ENCODE results near the gene RIPOR3. TPM values are rescaled to one million over a fixed set of nuclear protein-coding genes. Genes with fewer than 3 reads are reported as not detected.
A peak's percentile ranks its signal among the peaks of the same experiment; 100 is the strongest.

The RIPOR3 gene
- polyA plus RNA-seq, 1 donor, result 9.3 TPM

DNA sequence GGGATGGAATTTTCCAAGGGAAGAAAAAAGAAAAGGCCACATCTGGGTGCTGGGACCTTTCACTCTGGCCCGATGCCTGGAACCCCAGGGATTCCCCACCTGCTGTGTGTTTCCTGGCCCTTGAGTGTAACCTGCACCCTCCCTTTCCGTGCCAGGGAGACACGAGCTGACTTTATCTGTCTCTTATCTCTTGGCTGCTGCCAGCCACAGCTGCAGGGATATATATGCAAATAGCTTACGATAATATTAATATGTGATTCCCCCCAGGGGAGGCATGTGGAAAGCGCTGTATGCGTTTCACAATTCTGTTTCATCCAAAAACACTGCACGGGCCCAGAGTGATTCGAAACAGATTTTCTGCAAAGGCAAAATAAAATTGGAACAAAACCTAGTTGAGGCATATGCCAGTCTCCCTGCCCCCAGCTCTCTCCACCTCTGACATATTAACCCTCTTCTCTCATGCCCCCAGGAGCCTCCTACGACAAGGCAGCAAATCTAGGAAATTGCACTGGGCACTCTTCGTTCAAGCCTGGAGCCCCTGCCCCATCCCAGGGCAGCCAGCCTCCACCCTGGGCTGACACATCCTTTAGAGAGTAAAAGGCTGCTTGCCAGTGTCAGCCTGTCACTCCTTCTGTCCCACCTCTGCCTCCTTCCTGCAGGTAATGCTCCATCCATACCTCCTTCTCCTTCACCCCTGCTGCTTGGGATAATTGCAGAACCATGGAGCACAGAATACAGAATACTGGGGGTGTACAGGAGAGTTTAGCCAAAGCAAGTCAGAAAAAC is 1.3 kb downstream of the RIPOR3 start:
- peaks cover 25% of the 10 kb centered on the region for H3K27me3 ChIP-seq (ENCODE audit: control insufficient read depth, insufficient read depth, low read length)
- H3K4me1 ChIP-seq (ENCODE audit: control insufficient read depth, insufficient read depth, low read length), result peaks cover 22% of the 10 kb centered on the region
- no peak for DNase-seq
- no peaks in the 10 kb centered on the region for H3K9me3 ChIP-seq (ENCODE audit: control insufficient read depth, low read depth, low read length)
- peak overlapping the region; percentile 52 for H3K4me3 ChIP-seq (ENCODE audit: low read length)
- WGBS (ENCODE audit: insufficient coverage, low lambda C conversion rate), result no CpG with 5 or more reads among the region's 10 CpGs
- H3K27ac ChIP-seq (ENCODE audit: low read length), result peak overlapping the region; percentile 53
- no peaks in the 10 kb centered on the region for H3K36me3 ChIP-seq (ENCODE audit: control insufficient read depth, insufficient read depth, low read length)

DNA sequence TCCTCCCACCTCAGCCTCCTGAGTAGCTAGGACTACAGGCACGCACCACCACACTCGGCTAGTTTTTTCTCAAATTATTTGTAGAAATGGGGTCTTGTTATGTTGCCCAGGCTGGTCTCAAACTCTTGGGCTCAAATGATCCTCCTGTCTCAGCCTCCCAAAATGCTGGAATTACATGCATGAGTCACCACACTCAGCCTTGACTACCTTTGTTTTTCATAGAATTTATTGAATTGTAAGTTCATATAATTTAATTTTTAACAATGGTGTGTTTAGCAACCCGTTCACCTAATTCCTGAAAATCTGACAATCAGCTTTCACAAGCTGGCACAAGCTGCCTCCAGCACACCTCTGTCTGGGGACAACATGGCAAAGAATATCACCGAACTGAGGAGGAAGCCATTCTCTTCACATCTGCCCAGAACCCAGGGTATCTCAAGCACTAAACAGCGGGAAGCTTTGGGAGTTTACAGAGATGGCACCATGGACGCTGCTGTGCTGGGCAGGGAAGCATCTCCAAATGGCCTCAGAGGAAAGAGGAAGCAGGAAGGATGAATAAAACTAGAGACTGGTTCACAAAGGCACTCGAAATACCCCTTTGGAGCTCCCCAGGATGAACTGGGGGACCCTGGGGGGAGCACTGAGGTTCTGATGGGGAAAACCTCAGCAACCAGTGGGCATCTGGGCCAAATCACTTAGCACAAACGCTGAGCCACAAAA is 2.9 kb downstream of the RIPOR3 start:
- 86% methylated on average over 1 of the region's 8 CpGs for WGBS (ENCODE audit: insufficient coverage, low lambda C conversion rate)
- H3K27ac ChIP-seq (ENCODE audit: low read length), result no peak overlapping the region
- H3K9me3 ChIP-seq (ENCODE audit: control insufficient read depth, low read depth, low read length), result no peaks in the 10 kb centered on the region
- peaks cover 22% of the 10 kb centered on the region for H3K4me1 ChIP-seq (ENCODE audit: control insufficient read depth, insufficient read depth, low read length)
- H3K36me3 ChIP-seq (ENCODE audit: control insufficient read depth, insufficient read depth, low read length), result no peaks in the 10 kb centered on the region
- no peak for DNase-seq
- H3K27me3 ChIP-seq (ENCODE audit: control insufficient read depth, insufficient read depth, low read length), result peaks cover 25% of the 10 kb centered on the region
- H3K4me3 ChIP-seq (ENCODE audit: low read length), result no peak overlapping the region

GRCh38 chr20:50686821-50687220 is 4.5 kb downstream of the RIPOR3 start:
- H3K27me3 ChIP-seq (ENCODE audit: control insufficient read depth, insufficient read depth, low read length), result peaks cover 19% of the 10 kb centered on the region
- no peak for DNase-seq
- H3K9me3 ChIP-seq (ENCODE audit: control insufficient read depth, low read depth, low read length), result no peaks in the 10 kb centered on the region
- peaks cover 22% of the 10 kb centered on the region for H3K4me1 ChIP-seq (ENCODE audit: control insufficient read depth, insufficient read depth, low read length)
- H3K27ac ChIP-seq (ENCODE audit: low read length), result peak overlapping the region; percentile 9
- H3K4me3 ChIP-seq (ENCODE audit: low read length), result no peak overlapping the region
- WGBS (ENCODE audit: insufficient coverage, low lambda C conversion rate), result 76% methylated on average over 2 of the region's 10 CpGs
- H3K36me3 ChIP-seq (ENCODE audit: control insufficient read depth, insufficient read depth, low read length), result no peaks in the 10 kb centered on the region

- Histone ChIP-seq H3K9me3 (ENCODE audit: control insufficient read depth, low read depth, low read length) (no peaks in the 10 kb centered on the region), H3K27ac (ENCODE audit: low read length) (no peak overlapping the region), H3K36me3 (ENCODE audit: control insufficient read depth, insufficient read depth, low read length) (no peaks in the 10 kb centered on the region), H3K4me1 (ENCODE audit: control insufficient read depth, insufficient read depth, low read length) (peaks cover 17% of the 10 kb centered on the region), H3K4me3 (ENCODE audit: low read length) (no peak overlapping the region), H3K27me3 (ENCODE audit: control insufficient read depth, insufficient read depth, low read length) (no peaks in the 10 kb centered on the region)
- DNase-seq, result no peak
- no CpG with 5 or more reads among the region's 6 CpGs for WGBS (ENCODE audit: insufficient coverage, low lambda C conversion rate)
Measured at GRCh38 chr20:50683570-50683969, 7.8 kb downstream of the RIPOR3 start.

GRCh38 chr20:50682947-50683530 is 8.3 kb downstream of the RIPOR3 start:
- WGBS (ENCODE audit: insufficient coverage, low lambda C conversion rate), result 100% methylated on average over 3 of the region's 8 CpGs
- H3K4me3 ChIP-seq (ENCODE audit: low read length), result no peak overlapping the region
- no peak for DNase-seq
- no peak overlapping the region for H3K27ac ChIP-seq (ENCODE audit: low read length)
- H3K4me1 ChIP-seq (ENCODE audit: control insufficient read depth, insufficient read depth, low read length), result peaks cover 21% of the 10 kb centered on the region
- H3K36me3 ChIP-seq (ENCODE audit: control insufficient read depth, insufficient read depth, low read length), result no peaks in the 10 kb centered on the region
- no peaks in the 10 kb centered on the region for H3K27me3 ChIP-seq (ENCODE audit: control insufficient read depth, insufficient read depth, low read length)
- H3K9me3 ChIP-seq (ENCODE audit: control insufficient read depth, low read depth, low read length), result no peaks in the 10 kb centered on the region

GRCh38 chr20:50682065-50682464 is 9.3 kb downstream of the RIPOR3 start:
- Histone ChIP-seq H3K27me3 (ENCODE audit: control insufficient read depth, insufficient read depth, low read length) (no peaks in the 10 kb centered on the region), H3K4me1 (ENCODE audit: control insufficient read depth, insufficient read depth, low read length) (peaks cover 21% of the 10 kb centered on the region), H3K4me3 (ENCODE audit: low read length) (no peak overlapping the region), H3K27ac (ENCODE audit: low read length) (no peak overlapping the region), H3K36me3 (ENCODE audit: control insufficient read depth, insufficient read depth, low read length) (no peaks in the 10 kb centered on the region), H3K9me3 (ENCODE audit: control insufficient read depth, low read depth, low read length) (no peaks in the 10 kb centered on the region)
- DNase-seq, result no peak
- WGBS (ENCODE audit: insufficient coverage, low lambda C conversion rate), result 86% methylated on average over 1 of the region's 4 CpGs

GRCh38 chr20:50681359-50682064 is 9.8 kb downstream of the RIPOR3 start:
- no peaks in the 10 kb centered on the region for H3K27me3 ChIP-seq (ENCODE audit: control insufficient read depth, insufficient read depth, low read length)
- H3K27ac ChIP-seq (ENCODE audit: low read length), result no peak overlapping the region
- no CpG with 5 or more reads among the region's 12 CpGs for WGBS (ENCODE audit: insufficient coverage, low lambda C conversion rate)
- H3K4me3 ChIP-seq (ENCODE audit: low read length), result no peak overlapping the region
- no peaks in the 10 kb centered on the region for H3K9me3 ChIP-seq (ENCODE audit: control insufficient read depth, low read depth, low read length)
- H3K36me3 ChIP-seq (ENCODE audit: control insufficient read depth, insufficient read depth, low read length), result no peaks in the 10 kb centered on the region
- DNase-seq, result no peak
- H3K4me1 ChIP-seq (ENCODE audit: control insufficient read depth, insufficient read depth, low read length), result peaks cover 21% of the 10 kb centered on the region

DNA sequence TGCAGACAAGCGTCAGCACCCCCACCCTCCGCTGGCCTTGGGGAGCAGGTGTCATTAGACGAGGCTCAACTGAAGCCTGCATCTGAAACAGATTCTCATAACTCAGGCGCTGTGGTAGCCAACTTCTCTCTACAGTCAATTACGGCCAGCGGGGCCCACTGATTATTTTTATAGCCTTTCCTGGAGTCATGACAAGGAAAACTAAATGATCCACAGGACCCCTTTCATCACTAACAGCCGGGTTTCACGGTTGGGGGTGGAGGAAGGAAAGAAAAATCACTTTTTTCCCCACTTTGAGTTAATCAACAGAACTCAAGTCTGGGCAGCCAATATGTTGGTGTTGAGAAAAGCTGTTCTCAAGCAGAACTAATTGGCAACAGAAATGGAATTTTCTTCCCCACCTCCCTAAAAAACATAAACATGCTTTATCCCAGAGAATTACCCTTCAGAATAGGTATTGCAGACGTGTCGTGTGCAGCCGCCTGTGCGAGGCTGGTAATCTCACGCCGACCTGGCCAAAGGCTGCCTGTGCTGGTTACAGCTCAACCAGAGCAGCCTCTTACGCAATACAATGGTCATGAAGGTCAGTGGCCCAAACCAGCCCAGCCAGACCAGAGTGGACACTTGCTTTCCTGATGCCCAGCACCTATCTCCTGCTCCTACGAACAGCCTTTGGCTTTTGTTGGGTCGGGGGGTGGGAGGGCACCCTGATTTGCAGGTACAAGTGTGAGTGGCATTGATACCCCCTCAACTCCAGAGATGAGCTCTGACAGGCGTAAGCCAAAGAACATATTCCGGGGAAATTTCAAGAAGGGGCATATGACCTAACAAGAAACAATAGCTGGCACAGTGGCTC is 11.0 kb downstream of the RIPOR3 start:
- peaks cover 21% of the 10 kb centered on the region for H3K4me1 ChIP-seq (ENCODE audit: control insufficient read depth, insufficient read depth, low read length)
- WGBS (ENCODE audit: insufficient coverage, low lambda C conversion rate), result no CpG with 5 or more reads among the region's 19 CpGs
- peak; percentile 77 to 84 for DNase-seq
- peak overlapping the region; percentile 81 for H3K27ac ChIP-seq (ENCODE audit: low read length)
- no peaks in the 10 kb centered on the region for H3K36me3 ChIP-seq (ENCODE audit: control insufficient read depth, insufficient read depth, low read length)
- no peaks in the 10 kb centered on the region for H3K9me3 ChIP-seq (ENCODE audit: control insufficient read depth, low read depth, low read length)
- no peak overlapping the region for H3K4me3 ChIP-seq (ENCODE audit: low read length)
- H3K27me3 ChIP-seq (ENCODE audit: control insufficient read depth, insufficient read depth, low read length), result no peaks in the 10 kb centered on the region

DNA sequence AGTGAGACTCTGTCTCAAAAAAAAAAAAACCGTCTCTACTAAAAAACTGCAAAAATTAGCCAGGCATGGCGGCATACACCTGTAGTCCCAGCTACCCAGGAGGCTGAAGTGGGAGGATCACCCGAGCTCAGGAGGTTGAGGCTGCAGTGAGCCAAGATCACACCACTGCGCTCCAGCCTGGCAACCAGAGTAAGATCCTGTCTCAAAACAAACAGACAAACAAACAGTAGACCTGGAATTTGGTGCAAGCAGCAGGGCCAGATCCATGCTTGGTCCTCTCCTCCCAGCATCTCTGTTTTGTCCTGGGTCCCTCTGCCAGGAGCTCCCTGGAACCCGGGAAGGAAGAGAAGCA is 11.6 kb downstream of the RIPOR3 start:
- peak overlapping the region; percentile 81 for H3K27ac ChIP-seq (ENCODE audit: low read length)
- no peaks in the 10 kb centered on the region for H3K36me3 ChIP-seq (ENCODE audit: control insufficient read depth, insufficient read depth, low read length)
- no peaks in the 10 kb centered on the region for H3K27me3 ChIP-seq (ENCODE audit: control insufficient read depth, insufficient read depth, low read length)
- WGBS (ENCODE audit: insufficient coverage, low lambda C conversion rate), result no CpG with 5 or more reads among the region's 5 CpGs
- DNase-seq, result no peak
- no peak overlapping the region for H3K4me3 ChIP-seq (ENCODE audit: low read length)
- peaks cover 21% of the 10 kb centered on the region for H3K4me1 ChIP-seq (ENCODE audit: control insufficient read depth, insufficient read depth, low read length)
- H3K9me3 ChIP-seq (ENCODE audit: control insufficient read depth, low read depth, low read length), result no peaks in the 10 kb centered on the region

Measured in large intestine (tissue), 3 donors.